ENCODE results near the gene DEDD2.

DEDD2 gene

GRCh38 chr19:42204664-42205063 lies 12.8 kb downstream of the DEDD2 start:
- no peak overlapping the region for H4K91ac ChIP-seq (ENCODE audit: low read length)
- H3K79me1 ChIP-seq (replicated peaks; ENCODE audit: low read length, poor library complexity, severe bottlenecking) = peaks cover 67% of the 10 kb centered on the region
- 93% methylated on average over 5 of the region's 6 CpGs for WGBS
- H3K27me3 ChIP-seq (ENCODE audit: control insufficient read depth in 1 of 2, insufficient read depth in 1 of 2, low read length in 2 of 2) = no peaks in the 10 kb centered on the region
- H2BK5ac ChIP-seq (ENCODE audit: low read depth, low read length, poor library complexity, severe bottlenecking) = no peak overlapping the region
- H4K8ac ChIP-seq (ENCODE audit: low read length) = no peak overlapping the region
- no peak for DNase-seq
- H2AK5ac ChIP-seq (ENCODE audit: low read length, severe bottlenecking) = no peak overlapping the region
- peaks cover 22% of the 10 kb centered on the region for H3K4me1 ChIP-seq (ENCODE audit: control insufficient read depth, insufficient read depth, low read depth, low read length)
- no peak overlapping the region for H3K4me3 ChIP-seq (ENCODE audit: insufficient read depth in 1 of 2, low read depth in 1 of 2, low read length in 2 of 2)
- no peak overlapping the region for H2BK15ac ChIP-seq (ENCODE audit: low read depth, poor library complexity, severe bottlenecking)
- H3K27ac ChIP-seq (ENCODE audit: low read length, poor library complexity, severe bottlenecking) = no peak overlapping the region
- H3K14ac ChIP-seq (ENCODE audit: low read length in 2 of 2) = no peak overlapping the region
- H2BK12ac ChIP-seq (ENCODE audit: low read length in 2 of 2) = no peak overlapping the region
- no peak overlapping the region for H3K4ac ChIP-seq (ENCODE audit: low read depth in 1 of 2, low read length in 2 of 2)
- peak overlapping the region; percentile 8 for H3K9ac ChIP-seq (ENCODE audit: low read length)
- H3K18ac ChIP-seq (ENCODE audit: low read depth in 1 of 2, low read length in 2 of 2) = no peak overlapping the region
- H3K4me2 ChIP-seq (ENCODE audit: low read length, poor library complexity, severe bottlenecking) = no peak overlapping the region
- H3K9me3 ChIP-seq (ENCODE audit: control insufficient read depth, low read length) = no peaks in the 10 kb centered on the region
- no peak overlapping the region for H2BK120ac ChIP-seq (ENCODE audit: low read depth, low read length)
- no peak overlapping the region for H2AFZ ChIP-seq (ENCODE audit: low read depth, low read length)
- H3K36me3 ChIP-seq (ENCODE audit: control insufficient read depth in 1 of 2, insufficient read depth in 2 of 2, low read depth in 1 of 2, low read length in 2 of 2) = peaks cover 89% of the 10 kb centered on the region in 2 experiments
- no peak overlapping the region for H3K23ac ChIP-seq (ENCODE audit: low read length in 2 of 2)

- Histone ChIP-seq H3K18ac (ENCODE audit: low read depth in 1 of 2, low read length in 2 of 2) (no peak overlapping the region), H3K4ac (ENCODE audit: low read depth in 1 of 2, low read length in 2 of 2) (no peak overlapping the region), H3K4me1 (ENCODE audit: control insufficient read depth, insufficient read depth, low read depth, low read length) (peaks cover 31% of the 10 kb centered on the region), H4K8ac (ENCODE audit: low read length) (no peak overlapping the region), H3K27ac (ENCODE audit: low read length, poor library complexity, severe bottlenecking) (no peak overlapping the region), H2BK120ac (ENCODE audit: low read depth, low read length) (no peak overlapping the region), H2AK5ac (ENCODE audit: low read length, severe bottlenecking) (no peak overlapping the region), H3K4me2 (ENCODE audit: low read length, poor library complexity, severe bottlenecking) (no peak overlapping the region), H4K91ac (ENCODE audit: low read length) (no peak overlapping the region), H3K4me3 (ENCODE audit: insufficient read depth in 1 of 2, low read depth in 1 of 2, low read length in 2 of 2) (no peak overlapping the region), H3K79me1 (replicated peaks; ENCODE audit: low read length, poor library complexity, severe bottlenecking) (peaks cover 71% of the 10 kb centered on the region), H3K36me3 (ENCODE audit: control insufficient read depth in 1 of 2, insufficient read depth in 2 of 2, low read depth in 1 of 2, low read length in 2 of 2) (peaks cover 89% of the 10 kb centered on the region in 2 experiments), H2BK15ac (ENCODE audit: low read depth, poor library complexity, severe bottlenecking) (no peak overlapping the region), H2BK5ac (ENCODE audit: low read depth, low read length, poor library complexity, severe bottlenecking) (no peak overlapping the region), H3K9me3 (ENCODE audit: control insufficient read depth, low read length) (no peaks in the 10 kb centered on the region), H2BK12ac (ENCODE audit: low read length in 2 of 2) (no peak overlapping the region), H2AFZ (ENCODE audit: low read depth, low read length) (no peak overlapping the region), H3K27me3 (ENCODE audit: control insufficient read depth in 1 of 2, insufficient read depth in 1 of 2, low read length in 2 of 2) (no peaks in the 10 kb centered on the region), H3K23ac (ENCODE audit: low read length in 2 of 2) (no peak overlapping the region), H3K9ac (ENCODE audit: low read length) (no peak overlapping the region), H3K14ac (ENCODE audit: low read length in 2 of 2) (no peak overlapping the region)
- DNase-seq = no peak
- 94% methylated on average over 2 of the region's 2 CpGs for WGBS
Measured at GRCh38 chr19:42203700-42204099, 13.8 kb downstream of the DEDD2 start.

GRCh38 chr19:42202290-42202880 lies 15.1 kb downstream of the DEDD2 start:
- Histone ChIP-seq H2AK5ac (ENCODE audit: low read length, severe bottlenecking) (no peak overlapping the region), H3K36me3 (ENCODE audit: control insufficient read depth in 1 of 2, insufficient read depth in 2 of 2, low read depth in 1 of 2, low read length in 2 of 2) (peaks cover 83 to 86% of the 10 kb centered on the region in 2 experiments), H3K4ac (ENCODE audit: low read depth in 1 of 2, low read length in 2 of 2) (no peak overlapping the region), H2BK15ac (ENCODE audit: low read depth, poor library complexity, severe bottlenecking) (no peak overlapping the region), H2AFZ (ENCODE audit: low read depth, low read length) (no peak overlapping the region), H4K8ac (ENCODE audit: low read length) (no peak overlapping the region), H2BK5ac (ENCODE audit: low read depth, low read length, poor library complexity, severe bottlenecking) (no peak overlapping the region), H3K18ac (ENCODE audit: low read depth in 1 of 2, low read length in 2 of 2) (no peak overlapping the region), H3K79me1 (replicated peaks; ENCODE audit: low read length, poor library complexity, severe bottlenecking) (peaks cover 63% of the 10 kb centered on the region), H3K9me3 (ENCODE audit: control insufficient read depth, low read length) (no peaks in the 10 kb centered on the region), H3K4me3 (ENCODE audit: insufficient read depth in 1 of 2, low read depth in 1 of 2, low read length in 2 of 2) (no peak overlapping the region), H2BK12ac (ENCODE audit: low read length in 2 of 2) (no peak overlapping the region), H3K27me3 (ENCODE audit: control insufficient read depth in 1 of 2, insufficient read depth in 1 of 2, low read length in 2 of 2) (no peaks in the 10 kb centered on the region), H3K27ac (ENCODE audit: low read length, poor library complexity, severe bottlenecking) (no peak overlapping the region), H3K4me1 (ENCODE audit: control insufficient read depth, insufficient read depth, low read depth, low read length) (peaks cover 22% of the 10 kb centered on the region), H2BK120ac (ENCODE audit: low read depth, low read length) (no peak overlapping the region), H3K14ac (ENCODE audit: low read length in 2 of 2) (no peak overlapping the region), H4K91ac (ENCODE audit: low read length) (no peak overlapping the region), H3K9ac (ENCODE audit: low read length) (no peak overlapping the region), H3K4me2 (ENCODE audit: low read length, poor library complexity, severe bottlenecking) (no peak overlapping the region), H3K23ac (ENCODE audit: low read length in 2 of 2) (no peak overlapping the region)
- WGBS = 95% methylated on average over 5 of the region's 5 CpGs
- DNase-seq = no peak

- no peak overlapping the region for H2BK12ac ChIP-seq (ENCODE audit: low read length in 2 of 2)
- peaks cover 83 to 86% of the 10 kb centered on the region in 2 experiments for H3K36me3 ChIP-seq (ENCODE audit: control insufficient read depth in 1 of 2, insufficient read depth in 2 of 2, low read depth in 1 of 2, low read length in 2 of 2)
- 92% methylated on average over 5 of the region's 6 CpGs for WGBS
- H2BK15ac ChIP-seq (ENCODE audit: low read depth, poor library complexity, severe bottlenecking) = no peak overlapping the region
- no peak overlapping the region for H2AK5ac ChIP-seq (ENCODE audit: low read length, severe bottlenecking)
- H2BK5ac ChIP-seq (ENCODE audit: low read depth, low read length, poor library complexity, severe bottlenecking) = no peak overlapping the region
- H3K4me2 ChIP-seq (ENCODE audit: low read length, poor library complexity, severe bottlenecking) = no peak overlapping the region
- no peak overlapping the region for H3K14ac ChIP-seq (ENCODE audit: low read length in 2 of 2)
- H4K8ac ChIP-seq (ENCODE audit: low read length) = no peak overlapping the region
- no peak overlapping the region for H3K27ac ChIP-seq (ENCODE audit: low read length, poor library complexity, severe bottlenecking)
- H4K91ac ChIP-seq (ENCODE audit: low read length) = no peak overlapping the region
- no peak overlapping the region for H2AFZ ChIP-seq (ENCODE audit: low read depth, low read length)
- H3K4me3 ChIP-seq (ENCODE audit: insufficient read depth in 1 of 2, low read depth in 1 of 2, low read length in 2 of 2) = no peak overlapping the region
- peaks cover 17% of the 10 kb centered on the region for H3K4me1 ChIP-seq (ENCODE audit: control insufficient read depth, insufficient read depth, low read depth, low read length)
- no peaks in the 10 kb centered on the region for H3K27me3 ChIP-seq (ENCODE audit: control insufficient read depth in 1 of 2, insufficient read depth in 1 of 2, low read length in 2 of 2)
- no peaks in the 10 kb centered on the region for H3K9me3 ChIP-seq (ENCODE audit: control insufficient read depth, low read length)
- no peak overlapping the region for H3K18ac ChIP-seq (ENCODE audit: low read depth in 1 of 2, low read length in 2 of 2)
- H2BK120ac ChIP-seq (ENCODE audit: low read depth, low read length) = no peak overlapping the region
- H3K4ac ChIP-seq (ENCODE audit: low read depth in 1 of 2, low read length in 2 of 2) = no peak overlapping the region
- no peak overlapping the region for H3K23ac ChIP-seq (ENCODE audit: low read length in 2 of 2)
- H3K9ac ChIP-seq (ENCODE audit: low read length) = no peak overlapping the region
- peaks cover 57% of the 10 kb centered on the region for H3K79me1 ChIP-seq (replicated peaks; ENCODE audit: low read length, poor library complexity, severe bottlenecking)
- no peak for DNase-seq
Measured at GRCh38 chr19:42201489-42202289, 15.8 kb downstream of the DEDD2 start.

Data from mesenchymal stem cell (in vitro differentiated cells and primary cell).